WTC11 (cell line): Measurements from ENCODE around the gene CDK9.

Source experiments
- CREM ChIP-seq: sonication (generic); formaldehyde crosslinking; IDR thresholded peaks from 2 replicates; pipeline ENCODE4 v1.8.1; 2022; ENCODE audit warnings: mild to moderate bottlenecking, missing genetic modification reagents, moderate library complexity
- CTCF ChIP-seq: fragments of 200-600 bp; IDR thresholded peaks from 2 replicates; pipeline ENCODE4 v1.8.0; 2022; ENCODE audit warnings: antibody characterized with exemption
- FOXP1 ChIP-seq: sonication (generic); formaldehyde crosslinking; IDR thresholded peaks from 2 replicates; pipeline ENCODE4 v1.8.0; 2022; ENCODE audit warnings: missing genetic modification reagents, mild to moderate bottlenecking, moderate library complexity, borderline replicate concordance
- JUN ChIP-seq: sonication (generic); formaldehyde crosslinking; IDR thresholded peaks from 2 replicates; pipeline ENCODE4 v1.8.0; 2023; ENCODE audit warnings: mild to moderate bottlenecking, missing genetic modification reagents
- NR1H2 ChIP-seq: sonication (generic); formaldehyde crosslinking; IDR thresholded peaks from 2 replicates; pipeline ENCODE4 v1.9.0; 2021; ENCODE audit warnings: mild to moderate bottlenecking, moderate library complexity, missing genetic modification reagents
- PREB ChIP-seq: sonication (generic); formaldehyde crosslinking; IDR thresholded peaks from 2 replicates; pipeline ENCODE4 v1.8.1; 2022; ENCODE audit warnings: mild to moderate bottlenecking, missing genetic modification reagents, moderate library complexity, borderline replicate concordance
- ZNF532 ChIP-seq: fragments of 250-450 bp; sonication (Bioruptor Pico); IDR thresholded peaks from 2 replicates; pipeline ENCODE4 v1.9.0; 2021; ENCODE audit warnings: mild to moderate bottlenecking, borderline replicate concordance

DNA sequence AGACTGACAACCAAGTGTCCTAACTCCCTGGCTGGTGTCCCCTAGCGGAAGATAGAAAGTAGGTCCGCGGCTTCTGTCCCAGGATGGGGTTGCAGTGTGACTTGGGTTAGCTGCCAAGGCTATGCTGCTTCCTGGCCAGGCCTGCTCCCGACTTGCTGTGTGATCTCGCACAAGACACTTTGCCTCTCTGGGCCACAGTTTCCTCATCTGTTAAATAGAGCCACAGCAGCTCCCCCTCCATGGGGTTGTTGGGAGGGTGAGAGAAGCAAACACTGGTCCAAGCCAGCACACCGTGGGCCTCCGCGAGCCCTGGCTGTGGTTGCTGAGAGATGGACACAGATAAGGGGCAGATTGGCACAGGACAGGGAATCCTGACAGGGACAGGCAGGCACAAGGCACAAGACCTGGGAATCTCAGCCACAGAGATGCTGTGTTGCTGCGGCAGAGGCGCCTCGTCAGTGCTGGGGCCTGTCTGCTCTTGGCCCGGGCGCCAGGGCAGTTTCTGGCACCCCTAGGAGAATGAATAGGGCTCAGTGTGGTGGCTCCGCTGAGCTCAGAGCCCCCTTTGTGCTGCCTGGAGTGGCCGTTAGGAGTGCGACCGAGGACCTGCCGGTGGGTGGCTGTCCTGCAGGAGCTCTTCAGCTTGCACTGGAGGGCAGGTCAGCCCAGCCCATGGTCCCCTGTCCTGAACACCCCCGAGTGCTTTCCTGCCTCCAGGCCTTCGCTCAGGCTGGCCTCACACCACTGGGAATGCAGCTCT, 5.5 kb upstream of the CDK9 start:
- TF ChIP-seq PREB (no peak), CREM (CRISPR knock-in tag) (no peak), CTCF (no peak), ZNF532 (CRISPR knock-in tag) (no peak), FOXP1 (no peak), NR1H2 (CRISPR knock-in tag) (no peak), JUN (no peak)
